Limb (tissue), 2 donors: ENCODE measurements around the gene TMEM114.

ENCODE experiments used
- DNase-seq, 2 donors: peaks; one replicate each; pipeline ENCODE4 v3.0.0-alpha.2; 2016; ENCODE audit errors: extremely low spot score in 2 of 2

Gene TMEM114

DNA sequence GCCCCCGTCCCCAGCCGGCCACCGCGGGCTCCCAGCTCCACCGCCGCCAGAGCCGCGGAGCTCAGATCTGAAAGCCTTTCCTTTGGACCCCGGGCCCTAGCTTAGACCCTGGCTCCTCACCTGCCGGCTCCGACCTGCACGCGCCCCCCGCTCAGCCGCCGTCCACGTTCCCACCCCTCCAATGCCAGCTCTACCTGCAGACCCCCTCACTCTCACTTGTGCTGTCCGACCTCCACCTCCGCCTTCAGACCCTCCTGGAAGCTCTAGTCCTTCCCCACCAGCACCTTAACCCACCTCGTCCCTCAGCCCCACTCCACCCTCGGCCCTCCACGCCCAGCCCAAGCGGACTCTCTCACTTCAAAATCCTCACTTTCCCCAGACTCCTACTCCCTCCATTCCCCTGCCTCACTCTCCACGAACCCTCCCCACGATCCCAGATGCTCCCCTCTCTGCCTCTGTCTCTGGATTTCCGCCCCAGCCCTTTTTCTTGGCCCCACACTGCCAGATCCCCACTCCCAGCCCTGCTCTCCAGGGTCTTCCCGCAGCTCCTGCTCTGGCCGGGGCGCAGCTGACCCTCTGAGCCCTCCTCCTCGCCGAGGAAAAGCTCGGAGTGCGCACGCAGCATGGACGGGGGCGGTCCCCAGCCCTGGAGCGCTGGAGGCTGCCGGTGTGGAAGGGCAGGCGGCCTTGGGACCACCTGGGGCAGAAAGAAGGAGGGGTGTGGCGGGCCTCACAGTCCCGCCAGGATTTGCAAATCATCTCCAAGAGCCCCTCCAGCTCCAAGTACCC, at the start of gene TMEM114:
Gene TMEM114 (minus strand): TSS at position 612 of the 789 bp plus-strand sequence. CDS start 673 bp downstream, outside the sequence.
- DNase-seq, result no peak

DNA sequence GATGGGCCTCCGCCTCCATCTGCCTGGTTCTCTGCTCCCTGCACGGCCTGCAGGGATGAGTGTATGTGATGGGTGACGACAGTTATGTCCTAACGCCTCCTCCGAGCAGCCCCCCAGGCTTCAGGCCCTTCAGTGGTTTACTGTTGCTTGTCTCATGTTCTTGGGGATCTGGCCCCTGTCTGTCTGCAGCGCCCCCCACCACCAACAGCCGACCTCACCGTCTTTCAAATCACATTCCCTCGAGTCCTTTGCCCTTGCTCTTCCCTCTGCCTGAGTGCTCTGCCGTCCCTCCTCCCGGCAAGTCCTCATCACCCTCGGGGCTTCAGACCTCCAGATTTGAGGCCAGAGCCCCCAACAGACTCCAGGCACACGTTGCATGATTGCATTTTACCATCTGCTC, 49.4 kb upstream of the TMEM114 start:
- DNase-seq, result no peak

DNA sequence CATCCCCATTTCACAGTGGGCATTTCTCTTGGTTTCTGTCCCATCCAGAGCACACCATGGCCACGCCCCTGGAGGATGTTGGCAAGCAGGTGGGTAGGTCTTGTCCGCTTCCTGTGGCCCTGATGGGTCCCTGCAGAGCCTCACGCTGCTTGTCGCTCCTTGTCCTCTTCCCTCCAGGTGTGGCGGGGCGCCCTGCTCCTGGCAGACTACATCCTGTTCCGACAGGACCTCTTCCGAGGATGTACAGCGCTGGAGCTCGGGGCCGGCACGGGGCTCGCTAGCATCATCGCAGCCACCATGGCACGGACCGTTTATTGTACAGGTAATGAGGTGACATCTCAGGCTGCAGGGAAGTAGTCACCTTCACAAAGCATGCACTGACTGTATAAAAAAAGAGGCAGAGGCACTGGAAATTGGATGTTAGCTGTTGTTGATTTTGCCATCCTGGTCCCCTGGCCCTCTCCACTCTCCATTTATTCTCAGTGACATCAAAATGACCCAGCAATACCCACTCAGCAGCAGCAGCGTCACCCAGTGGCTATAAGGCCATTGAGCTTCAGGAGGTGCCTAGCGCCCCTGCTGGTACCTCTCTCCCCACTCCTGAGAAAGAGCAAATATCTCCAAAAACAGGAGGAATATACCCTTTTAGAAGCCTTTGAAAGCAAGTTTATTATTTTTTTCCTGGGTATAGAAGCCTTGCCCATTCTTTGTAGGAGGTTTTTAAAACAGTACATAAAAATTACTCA, 44.9 kb upstream of the TMEM114 start:
- no peak for DNase-seq

DNA sequence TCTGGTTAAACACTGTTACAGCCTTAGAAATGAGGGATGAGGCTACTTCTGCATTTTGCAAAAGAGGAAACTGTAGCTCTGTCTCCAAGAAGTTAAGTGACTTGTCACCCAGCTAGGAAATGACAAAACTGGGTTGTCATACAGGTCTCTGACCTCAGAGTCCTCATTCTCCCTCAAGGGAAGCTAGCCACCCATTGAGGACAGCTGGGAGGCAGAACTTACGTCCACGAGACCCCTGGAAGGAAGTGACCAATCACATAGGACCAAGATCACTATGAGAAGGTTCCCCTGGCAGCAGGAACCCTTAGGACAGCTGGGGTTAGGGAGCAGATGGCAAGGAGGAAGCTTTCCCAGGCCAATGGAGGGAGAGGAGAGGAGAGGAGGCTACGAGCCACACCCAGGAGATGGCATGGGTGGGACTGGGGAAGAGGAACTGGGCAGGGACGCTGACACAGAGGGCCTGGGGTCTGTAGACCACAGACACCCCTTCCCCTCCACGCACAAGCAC, 42.4 kb upstream of the TMEM114 start:
- no peak for DNase-seq

DNA sequence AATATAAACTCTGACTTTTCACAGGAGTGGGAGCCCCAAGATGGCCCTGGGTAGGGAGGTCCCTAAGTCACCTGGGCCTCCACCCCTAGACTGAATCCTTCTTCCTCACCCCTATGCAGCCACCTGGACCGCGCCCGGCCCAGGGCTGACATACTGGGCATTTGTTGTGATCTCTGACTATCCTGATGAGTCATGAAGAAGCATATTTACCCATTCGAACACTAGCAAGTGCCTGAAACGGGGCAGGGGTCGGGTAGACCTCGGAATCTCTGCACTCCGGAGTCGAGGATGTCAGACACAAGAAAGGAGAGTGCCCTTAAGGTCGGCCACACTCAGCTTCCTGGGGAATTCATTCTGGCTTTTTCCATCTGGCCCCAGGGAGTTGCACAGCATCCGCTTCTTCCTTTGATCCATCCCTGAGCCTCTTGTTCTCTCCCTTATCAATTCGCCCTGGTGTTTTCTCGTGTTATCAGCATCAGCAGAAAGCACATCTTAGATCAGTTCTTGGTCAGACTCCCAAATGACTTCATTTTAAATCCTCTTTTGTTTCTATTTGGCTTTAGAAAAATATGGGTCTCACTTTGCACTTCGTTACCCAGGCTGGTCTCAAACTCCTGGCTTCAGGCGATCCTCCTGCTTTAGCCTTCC, 41.6 kb upstream of the TMEM114 start:
- DNase-seq, result no peak

DNA sequence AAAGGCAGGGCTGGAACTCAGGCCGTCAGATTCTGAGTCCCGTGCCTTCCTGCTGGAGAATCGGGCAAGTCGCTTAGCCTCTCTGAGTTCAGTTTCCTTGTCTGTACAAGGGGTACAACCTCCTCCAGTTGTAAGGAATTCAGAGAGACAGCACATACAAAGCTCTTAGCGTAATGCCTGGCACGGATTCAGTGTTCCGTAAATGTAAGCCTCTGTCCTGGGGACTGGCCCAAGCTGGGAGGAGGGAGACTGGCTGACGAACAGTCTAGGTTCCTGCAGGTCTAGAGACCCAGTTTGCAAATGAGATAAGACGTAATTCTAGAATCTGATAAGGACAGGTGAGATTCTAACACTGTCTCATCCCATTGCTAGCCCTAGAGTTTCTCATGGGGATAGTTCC, 41.1 kb upstream of the TMEM114 start:
- no peak for DNase-seq

DNA sequence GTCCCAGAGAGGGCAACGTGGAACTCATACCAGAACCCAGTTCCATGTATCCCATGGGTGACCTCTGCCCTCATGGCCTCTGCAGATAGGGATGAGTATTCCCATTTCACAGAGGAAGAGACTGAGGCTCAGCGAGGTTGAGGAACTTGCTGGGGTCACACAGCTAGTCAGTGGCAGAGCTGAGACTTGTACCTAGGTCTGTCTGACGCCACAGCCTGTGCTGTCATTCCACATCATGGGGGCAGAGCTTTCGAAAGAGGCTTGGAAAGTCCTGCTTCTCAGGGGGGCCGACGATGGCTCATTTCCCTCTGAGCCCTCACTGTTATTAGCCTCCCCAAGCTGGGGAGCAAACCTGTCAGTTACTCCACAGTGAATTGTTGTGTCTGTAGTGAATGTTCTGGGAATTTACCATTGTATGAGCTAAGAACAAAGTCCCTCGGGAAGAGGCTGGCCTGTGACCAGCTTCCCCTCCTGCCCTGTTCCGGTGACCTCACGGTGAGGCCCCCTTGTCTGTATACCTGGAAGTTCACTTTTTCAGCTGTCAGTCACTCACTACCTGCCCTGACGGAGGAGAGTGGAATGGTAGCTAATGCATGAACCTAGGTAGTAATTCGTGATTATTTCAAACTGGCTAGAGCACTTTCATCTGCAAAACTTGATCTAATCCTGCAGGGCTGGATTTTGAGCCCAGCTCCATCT, 40.1 kb upstream of the TMEM114 start:
- no peak for DNase-seq

DNA sequence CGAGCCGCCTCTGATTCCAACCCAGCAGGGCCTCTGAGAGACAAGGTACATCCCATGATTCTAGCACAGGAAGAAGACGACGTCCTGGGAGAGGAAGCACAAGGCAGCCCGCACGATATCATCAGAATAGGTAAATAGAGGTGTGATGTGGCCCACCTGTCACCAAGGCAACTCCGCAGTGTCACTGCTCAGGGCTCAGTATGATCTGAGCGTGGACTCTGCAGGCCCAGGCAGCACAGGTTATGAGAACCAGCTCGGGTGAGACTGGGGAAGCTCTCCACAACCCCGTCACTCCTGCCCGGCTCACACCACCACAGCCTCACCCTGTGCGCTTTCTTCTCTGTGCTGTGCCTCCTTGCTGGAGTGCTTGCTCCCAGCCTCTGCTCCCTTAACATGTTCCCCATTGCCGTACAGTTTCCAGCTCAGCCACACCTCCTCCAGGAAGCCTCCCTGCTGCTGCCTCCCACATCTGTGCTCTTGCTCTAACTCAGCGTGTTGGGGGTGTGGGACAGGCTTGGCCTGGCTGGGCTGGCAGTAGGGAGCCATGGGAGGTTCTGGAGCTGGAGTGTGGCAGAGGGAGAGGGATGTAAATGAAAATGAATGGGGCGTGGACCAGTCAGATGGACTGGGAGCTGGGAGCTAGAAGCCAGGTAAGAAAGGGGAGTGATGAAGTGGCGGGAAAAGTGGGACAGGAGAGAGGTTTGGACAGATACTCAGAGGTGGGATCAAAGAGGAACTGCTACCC, 38.8 kb upstream of the TMEM114 start:
- no peak for DNase-seq

DNA sequence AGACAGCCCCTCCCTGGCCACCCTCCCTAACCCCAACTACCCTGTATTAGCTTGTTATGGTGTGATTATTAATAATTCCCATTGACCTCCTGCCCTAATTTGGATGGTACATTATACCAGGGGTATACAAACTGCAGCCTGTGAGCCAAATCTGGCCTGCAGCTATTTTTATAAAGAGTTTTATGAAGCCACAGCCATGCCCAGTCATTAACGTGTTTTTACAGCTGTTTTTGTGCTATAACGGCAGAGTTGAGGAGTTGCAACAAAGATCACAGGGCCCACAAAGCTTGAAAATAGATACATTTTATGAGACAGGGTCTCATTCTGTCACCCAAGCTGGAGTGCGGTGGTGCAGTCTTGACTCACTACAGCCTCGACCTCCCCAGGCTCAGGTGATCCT, 37.1 kb upstream of the TMEM114 start:
- no peak for DNase-seq

DNA sequence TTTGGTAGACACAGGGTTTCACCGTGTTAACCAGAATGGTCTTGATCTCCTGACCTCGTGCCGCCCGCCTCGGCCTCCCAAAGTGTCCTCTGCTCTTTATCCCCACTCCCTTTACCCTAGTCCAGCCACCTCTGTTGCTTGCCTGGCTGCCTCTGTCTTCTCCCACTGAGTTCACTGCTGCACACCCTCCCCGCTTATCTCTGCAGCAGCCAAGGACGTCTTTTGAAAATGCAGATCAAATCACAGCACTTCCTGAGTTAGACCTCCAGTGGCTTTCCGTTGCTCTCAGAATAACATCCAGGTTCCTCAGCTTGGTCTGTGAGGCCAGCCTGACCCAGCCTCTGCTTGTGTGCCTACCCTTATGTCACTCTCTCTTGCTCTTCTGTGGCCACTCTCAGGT, 36.6 kb upstream of the TMEM114 start:
- no peak for DNase-seq

DNA sequence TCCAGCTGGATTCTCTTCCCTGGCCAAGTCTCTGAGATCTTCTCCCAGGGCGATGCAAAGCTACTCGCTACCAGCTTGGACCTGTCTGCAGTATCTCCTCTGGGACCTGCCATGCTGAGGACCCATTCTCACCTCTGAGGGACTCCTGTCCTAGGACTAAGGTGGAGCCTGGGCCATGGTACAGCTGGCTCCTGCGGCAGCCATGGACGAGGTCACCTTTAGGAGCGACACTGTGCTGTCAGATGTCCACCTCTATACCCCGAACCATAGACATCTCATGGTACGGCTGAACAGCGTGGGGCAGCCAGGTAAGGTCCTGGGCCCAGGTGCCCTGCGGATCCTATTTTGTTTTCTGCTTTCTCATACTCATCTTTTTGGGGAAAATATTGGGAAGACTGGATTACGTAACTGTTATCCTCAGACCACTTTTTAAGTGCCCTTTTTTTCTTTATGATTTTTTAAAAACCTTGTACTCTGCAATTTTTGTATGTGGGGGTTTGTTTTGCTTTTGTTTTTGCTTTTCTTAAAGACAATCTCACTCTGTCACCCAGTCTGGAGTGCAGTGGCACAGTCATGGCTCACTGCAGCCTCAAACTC, 35.3 kb upstream of the TMEM114 start:
- no peak for DNase-seq

DNA sequence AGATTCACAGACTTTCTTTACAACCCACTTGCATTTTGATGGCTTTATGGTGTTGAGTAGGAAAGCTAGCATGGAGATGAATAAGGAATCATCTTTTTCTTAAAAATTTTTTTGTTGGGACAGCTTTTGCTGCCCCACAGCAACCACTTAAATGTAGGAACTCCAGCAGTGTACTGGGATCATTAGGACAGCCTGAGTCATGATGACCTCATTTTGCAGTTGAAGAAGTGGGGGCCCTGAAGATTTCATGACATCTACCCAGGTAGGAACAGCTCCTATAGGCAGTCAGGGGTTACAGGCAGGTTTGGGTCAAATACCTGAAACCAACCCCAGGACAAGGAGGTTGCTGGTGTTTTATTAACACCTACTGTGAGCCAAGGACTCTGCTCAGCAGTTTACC, 33.3 kb upstream of the TMEM114 start:
- no peak for DNase-seq

DNA sequence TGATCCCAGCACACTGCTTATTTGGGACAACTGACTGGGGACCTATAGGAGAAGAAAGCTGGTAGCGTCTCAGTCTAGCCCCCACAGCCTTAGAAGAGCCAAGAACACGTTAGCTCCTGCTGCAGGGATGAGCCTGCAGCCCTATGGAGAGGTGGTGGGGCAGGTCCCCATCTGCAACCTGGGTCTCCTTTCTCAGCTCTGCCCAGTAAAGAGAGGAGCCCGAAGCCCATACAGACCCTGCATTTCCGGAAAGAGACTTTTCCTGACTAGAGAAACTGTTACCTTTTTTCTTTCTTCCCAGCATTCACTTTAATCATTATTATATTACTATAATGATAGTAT, 32.0 kb upstream of the TMEM114 start:
- no peak for DNase-seq

DNA sequence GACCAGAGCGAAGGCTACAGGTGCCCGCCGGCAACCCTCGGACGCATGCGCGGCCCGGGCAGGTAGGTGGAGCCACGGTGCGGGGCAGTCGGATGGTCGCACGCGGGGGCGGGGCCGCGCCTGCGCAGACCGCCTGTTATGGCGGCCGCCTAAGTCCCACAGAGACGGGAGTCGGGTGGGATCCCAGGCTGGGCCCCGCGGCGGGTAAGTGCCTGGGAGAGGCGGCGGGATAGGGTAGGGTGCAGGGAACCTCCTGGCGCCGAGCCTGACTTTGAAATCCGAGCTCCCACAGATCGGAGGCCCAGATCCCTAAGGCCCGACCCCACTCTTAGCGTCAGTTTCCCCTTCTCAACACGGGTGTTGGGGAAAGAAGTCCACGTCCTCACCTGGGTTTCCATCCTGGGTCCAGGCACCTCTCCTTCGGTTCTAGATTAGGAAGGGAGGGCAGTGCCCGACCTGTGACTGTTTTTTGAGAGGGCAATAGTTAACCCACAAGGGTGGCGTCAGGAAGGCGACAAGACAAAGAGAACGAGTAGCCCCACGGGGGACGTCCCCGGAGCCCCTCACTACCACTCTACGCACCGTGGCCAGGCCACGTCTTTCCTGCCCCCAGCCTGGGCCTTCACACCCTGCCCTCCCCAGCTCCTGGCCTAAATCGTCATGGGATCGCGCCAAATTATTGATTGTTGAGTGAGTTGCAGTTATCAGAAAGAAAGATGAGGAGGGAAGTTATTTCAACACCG, 31.4 kb upstream of the TMEM114 start, which contains the start of gene METTL22:
Gene METTL22 (plus strand): TSS at position 127 of the 743 bp plus-strand sequence. CDS start 3,968 bp downstream, outside the sequence.
- DNase-seq, result peak; percentile 89 to 95

DNA sequence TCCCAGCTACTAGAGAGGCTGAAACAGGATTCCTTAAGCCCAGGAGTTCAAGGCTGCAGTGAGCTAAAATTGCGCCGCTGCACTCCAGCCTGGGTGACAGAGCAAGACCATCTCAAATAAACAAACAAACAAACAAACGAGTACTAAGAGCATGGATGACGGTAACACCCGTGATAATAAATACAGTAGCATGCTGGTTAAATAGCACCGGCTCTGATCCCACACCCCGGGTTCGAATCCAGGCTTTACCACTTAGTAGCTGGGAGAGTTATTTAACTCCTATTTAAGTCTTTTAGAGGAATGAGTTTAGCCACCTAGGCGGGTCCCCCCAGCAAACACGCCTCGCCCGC, 30.9 kb upstream of the TMEM114 start:
- no peak for DNase-seq

DNA sequence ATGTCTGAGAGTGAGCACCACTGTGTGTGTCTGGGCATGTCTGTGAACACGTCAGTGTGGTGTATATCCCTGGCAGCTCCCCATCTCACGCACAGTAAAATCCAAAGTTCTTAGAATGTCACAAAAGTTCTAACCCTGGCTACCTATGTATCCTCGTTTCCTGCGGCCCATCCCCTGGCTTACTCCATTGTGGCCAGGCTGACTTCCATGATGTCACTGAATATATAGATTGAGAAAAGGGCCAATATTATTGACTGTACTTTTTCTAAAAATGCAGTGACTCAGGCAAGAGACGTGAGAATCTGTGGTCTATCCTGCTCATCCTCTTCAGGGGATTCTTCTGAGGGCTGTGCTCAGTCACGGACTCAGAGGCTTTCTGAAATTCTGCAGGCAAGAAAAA, 30.2 kb upstream of the TMEM114 start:
- DNase-seq, result no peak

DNA sequence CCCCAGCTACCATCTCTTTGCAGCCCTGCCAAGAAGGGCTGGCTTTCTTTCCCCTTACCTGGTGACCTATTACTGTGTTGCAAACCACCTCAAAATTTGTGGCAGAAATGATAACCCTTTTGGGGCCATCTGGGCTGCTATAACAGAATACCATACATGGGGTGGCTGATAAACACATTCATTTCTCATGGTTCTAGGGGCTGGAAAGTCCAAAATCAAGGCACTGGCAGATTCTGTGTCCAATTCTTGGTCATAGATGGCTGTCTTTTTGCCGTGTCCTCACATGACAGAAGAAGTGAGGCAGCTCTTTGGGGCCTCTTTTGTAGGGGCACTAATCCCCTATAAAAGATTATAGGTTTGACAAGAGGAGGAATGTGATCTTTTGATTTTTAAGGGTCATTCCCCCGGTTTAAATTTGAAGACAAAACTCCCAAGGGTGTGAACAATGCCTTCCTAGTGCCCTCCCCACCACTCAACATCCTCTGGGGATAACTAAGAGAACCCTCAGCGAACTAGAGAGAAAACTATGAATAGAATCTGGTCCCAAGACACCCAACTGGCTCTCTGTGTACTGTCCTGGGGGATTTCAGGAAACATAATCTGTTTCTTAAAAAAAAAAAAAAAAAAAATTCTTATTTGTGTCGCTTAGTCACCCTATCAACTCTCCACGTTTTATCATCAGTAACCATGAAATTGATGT, 29.5 kb upstream of the TMEM114 start:
- no peak for DNase-seq

DNA sequence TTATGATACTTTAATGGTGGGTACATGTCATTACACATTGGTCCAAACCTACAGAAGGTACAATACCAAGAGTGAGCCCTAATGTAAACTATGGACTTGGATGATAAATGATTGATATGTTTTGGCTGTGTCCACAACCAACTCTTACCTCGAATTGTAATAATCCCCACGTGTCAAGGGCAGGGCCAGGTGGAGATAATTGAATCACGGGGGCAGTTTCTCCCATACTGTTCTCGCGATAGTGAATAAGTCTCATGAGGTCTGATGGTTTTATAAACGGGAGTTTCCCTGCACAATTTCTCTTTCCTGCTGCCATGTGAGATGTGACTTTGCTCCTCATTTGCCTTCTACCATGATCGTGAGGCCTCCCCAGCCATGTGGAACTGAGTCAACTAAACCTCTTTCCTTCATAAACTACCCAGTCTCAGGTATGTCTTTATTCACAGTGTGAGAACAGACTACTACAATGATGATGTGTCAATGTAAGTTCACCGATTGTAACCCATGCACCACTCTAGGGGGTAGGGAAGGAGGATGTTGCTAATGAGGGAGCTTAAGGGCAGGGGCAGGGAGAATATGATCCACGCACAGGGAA, 24.2 kb upstream of the TMEM114 start:
- no peak for DNase-seq
